GM20431 (cell line): Measurements from ENCODE around the gene ITPR2.
"Not testable (repeated sequence)": the region's sequence is repeated elsewhere in the genome, so short reads cannot be mapped to it uniquely, and the experiment has no call there.

Experiments
- in situ Hi-C: fragments of 300-500 bp; cut with MseI, MboI; formaldehyde crosslinking; loops from one replicate; pipeline ENCODE4 v1.15.0; 2020; ENCODE audit warnings: low sequenced_read_pairs; ENCODE audit not compliant: unreplicated experiment

ITPR2 gene

GRCh38 chr12:26445909-26446308, 387.1 kb downstream of the ITPR2 start:
- in situ Hi-C loops, result no loop called here

GRCh38 chr12:26443309-26443708, 389.7 kb downstream of the ITPR2 start:
- in situ Hi-C loops, result no loop called here

- in situ Hi-C loops, result no loop called here
Measured at GRCh38 chr12:26441434-26441833, 391.6 kb downstream of the ITPR2 start.

DNA sequence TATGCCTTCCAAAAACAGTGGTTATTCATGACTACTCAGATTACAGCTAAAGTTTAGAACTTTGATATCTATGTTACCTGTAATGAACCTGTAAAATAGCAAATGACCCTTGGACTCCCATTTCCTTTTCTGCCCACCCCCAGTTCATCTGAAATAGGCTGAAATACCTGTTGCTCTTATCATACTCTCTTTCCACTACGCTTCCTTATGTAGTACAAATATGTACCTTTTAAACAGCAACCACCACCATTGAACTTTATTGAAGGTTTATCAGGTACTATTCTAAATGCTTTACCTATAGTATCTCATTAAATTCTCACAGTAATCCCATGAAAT, 398.0 kb downstream of the ITPR2 start:
- in situ Hi-C loops, result no loop called here

- in situ Hi-C loops, result no loop called here
Measured at GRCh38 chr12:26434299-26435068, 398.5 kb downstream of the ITPR2 start.

- in situ Hi-C loops, result not testable (repeated sequence)
Measured at GRCh38 chr12:26433701-26434100, 399.3 kb downstream of the ITPR2 start.

DNA sequence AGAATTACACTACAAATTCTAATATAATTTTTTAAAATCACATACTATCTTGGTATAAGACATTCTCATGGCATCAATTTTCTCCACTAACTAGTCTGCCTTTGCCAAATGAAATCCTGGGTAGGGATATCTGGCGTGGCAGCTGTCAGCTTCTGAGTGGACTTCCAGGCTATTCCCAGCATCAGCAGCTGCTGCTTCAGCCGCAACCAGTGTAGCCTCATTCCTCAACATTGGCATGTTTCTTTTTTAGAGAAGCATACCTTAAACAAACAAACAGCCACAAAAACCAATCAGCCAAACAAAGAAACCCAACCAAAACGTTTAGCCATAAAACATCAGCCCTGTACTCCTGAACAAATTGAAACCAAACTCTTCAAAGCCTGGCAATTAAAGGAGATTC, 401.8 kb downstream of the ITPR2 start:
- in situ Hi-C loops, result no loop called here

DNA sequence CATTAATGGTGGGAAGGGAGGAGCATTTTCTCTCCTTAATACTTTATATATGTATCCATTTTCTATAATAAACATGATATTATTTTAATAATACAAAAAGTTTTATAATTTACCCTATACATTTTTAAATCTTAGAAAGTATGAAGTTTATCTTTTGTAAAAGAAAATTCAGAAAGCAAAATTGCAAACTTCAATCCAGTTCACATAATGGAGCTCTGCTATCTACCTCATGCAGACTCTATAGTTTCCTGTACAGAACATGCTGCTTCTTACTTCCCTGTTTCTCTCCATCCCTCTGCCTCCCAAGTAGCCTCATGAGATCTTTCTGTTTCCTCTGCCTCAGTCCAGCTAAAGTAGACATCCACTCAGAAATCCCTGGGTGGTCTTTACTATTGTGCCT, 402.4 kb downstream of the ITPR2 start:
- in situ Hi-C loops, result not testable (repeated sequence)

GRCh38 chr12:26429070-26429691, 403.8 kb downstream of the ITPR2 start:
- in situ Hi-C loops, result no loop called here

DNA sequence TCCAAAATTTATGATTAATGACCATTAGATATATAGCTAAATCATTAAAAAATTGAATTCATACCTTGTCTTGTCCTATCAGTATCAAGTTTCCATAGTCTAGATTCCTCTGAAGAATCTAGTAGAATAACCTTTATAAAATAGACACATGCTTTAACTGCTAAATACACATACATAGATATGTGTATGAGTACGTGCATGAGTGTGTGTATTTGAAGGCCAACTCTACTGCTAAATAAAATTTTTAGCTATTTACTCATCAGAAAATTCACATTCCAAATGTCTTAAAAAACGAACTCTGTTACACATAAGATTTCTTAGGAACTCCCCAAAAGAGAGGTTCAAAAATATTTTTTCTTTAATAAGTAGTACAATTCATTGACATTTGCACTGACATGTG, 404.6 kb downstream of the ITPR2 start:
- in situ Hi-C loops, result no loop called here

DNA sequence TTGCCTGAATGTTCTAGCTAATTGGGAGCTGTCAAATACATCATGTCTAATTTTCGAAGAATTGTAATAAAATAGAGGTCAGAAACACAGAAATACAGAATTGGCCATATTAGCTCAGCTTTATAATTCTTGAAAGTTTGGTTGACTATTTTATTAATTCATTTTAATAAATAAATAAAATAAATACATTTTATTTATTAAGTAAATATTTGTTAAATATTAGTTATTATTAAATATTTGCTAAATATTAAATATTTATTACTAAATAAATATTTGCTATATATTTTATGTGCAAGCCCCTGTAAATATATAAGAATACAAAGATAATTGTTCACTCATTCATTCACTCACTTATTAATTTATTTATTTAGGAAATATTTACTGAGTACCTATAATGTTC, 406.3 kb downstream of the ITPR2 start:
- in situ Hi-C loops, result no loop called here

DNA sequence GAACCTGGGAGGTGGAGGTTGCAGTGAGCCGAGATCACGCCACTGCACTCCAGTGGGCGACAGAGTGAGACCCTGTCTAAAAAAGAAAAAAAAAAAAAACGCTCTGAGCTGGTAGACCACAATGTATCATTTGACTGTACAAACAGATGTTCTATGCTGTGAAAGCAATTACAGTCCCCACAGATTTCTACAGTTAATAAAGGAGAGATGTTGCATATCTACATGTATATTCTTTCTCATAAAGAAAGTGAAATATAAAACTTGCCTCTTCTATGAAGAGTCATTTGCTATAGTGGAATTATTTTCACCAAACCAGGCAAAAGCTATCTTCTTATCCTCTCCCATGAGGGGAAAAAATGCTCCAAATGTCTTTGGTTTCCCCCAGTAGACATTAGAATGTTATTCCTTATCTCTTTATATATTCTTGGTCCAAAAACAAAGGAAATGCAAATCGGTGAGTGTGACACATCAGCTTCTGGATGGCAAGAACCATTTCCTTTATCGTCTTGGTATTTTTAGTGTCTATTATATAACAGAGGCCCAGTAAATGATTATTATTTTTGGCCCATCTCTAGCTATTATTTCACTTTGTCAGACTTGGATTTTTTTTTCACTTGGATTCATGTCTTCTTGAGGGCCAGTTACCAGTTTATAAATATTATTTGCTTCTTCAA, 407.3 kb downstream of the ITPR2 start:
- in situ Hi-C loops, result no loop called here

DNA sequence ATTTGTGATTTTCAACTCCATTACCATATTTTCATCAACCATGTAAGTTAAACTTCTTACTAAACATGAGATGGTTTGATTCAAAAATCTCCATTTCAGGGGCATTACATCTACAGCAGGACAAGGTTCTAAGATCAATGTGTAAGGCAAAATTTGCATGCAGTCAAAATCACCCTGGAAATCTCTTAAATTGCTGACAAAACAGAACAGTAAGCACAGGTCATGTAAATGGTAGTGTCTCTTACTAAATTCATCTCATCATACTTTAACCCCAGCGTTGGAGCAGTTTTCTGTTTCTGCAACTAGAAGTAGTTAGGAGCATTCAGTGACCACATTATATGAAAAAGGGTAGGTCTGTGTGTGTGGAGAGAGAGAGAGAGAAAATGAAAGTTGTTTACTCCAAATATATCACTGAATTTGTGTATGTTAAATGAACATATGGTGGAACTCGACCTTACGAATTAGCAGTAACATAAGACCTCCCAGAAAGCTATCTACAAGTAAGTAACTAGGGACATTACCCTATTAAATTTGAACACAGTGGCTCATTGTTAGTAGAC, 410.1 kb downstream of the ITPR2 start:
- in situ Hi-C loops, result no loop called here

- in situ Hi-C loops, result no loop called here
Measured at GRCh38 chr12:26416550-26416949, 416.4 kb downstream of the ITPR2 start.

DNA sequence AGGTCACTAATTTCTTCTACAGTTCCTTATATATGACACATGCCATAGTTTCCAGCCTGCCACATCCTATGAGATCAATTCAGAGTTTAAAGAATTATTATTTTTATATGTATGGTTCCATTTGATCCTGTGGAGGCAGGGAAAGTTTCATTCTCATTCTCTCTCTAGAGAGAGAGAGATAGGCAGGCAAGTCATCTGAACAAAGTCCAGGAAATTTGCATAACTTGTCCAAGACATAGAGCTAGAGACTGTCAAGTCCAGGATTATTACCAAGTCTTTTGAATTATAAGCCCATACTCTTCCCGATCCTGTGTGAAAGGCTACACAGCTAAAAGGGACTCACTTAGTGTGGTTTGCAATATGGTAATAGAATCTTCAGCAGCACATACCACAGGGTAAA, 422.3 kb downstream of the ITPR2 start:
- in situ Hi-C loops, result no loop called here

- in situ Hi-C loops, result no loop called here
Measured at GRCh38 chr12:26406813-26407212, 426.2 kb downstream of the ITPR2 start.

DNA sequence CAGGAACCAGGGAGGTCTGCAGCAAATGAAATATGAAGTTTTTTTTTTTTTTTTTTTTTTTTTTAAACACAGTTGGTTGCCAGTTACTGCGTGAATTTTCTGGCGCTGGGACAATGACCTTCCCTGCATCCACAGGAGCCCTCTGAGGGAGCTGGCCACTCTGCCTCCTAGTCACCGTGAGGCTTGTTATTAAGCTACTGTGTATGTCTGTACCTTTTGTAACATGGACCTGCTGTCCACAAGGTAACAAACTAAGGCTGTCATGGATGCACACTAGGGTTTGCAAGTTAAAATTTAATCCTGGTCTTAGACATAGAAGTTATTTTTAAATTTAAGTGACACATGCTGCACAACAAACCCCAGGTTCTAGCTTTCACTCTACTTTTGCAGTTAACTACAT, 426.6 kb downstream of the ITPR2 start:
- in situ Hi-C loops, result no loop called here

GRCh38 chr12:26403601-26404000, 429.4 kb downstream of the ITPR2 start:
- in situ Hi-C loops, result no loop called here

GRCh38 chr12:26402648-26403047, 430.3 kb downstream of the ITPR2 start:
- in situ Hi-C loops, result no loop called here

DNA sequence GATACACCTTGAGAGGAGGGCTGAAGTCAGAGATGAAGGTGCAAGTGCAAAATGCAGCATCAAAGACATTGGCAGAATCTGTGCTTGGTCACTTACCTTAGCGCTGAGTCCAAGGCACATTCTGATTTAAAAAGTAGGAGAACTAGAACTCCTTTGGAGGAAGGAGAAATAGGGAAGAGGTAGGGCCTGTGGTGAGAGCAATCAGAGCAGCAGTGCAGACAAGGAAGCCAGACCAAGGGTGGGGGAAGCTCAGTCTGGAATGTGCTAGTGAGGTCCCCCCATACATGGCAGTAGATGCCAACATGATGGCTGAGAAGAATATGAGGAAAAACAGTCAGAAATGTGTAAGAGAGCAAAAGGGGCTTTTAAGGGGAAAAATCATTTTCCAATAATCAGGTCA, 431.1 kb downstream of the ITPR2 start:
- in situ Hi-C loops, result no loop called here

GRCh38 chr12:26400627-26401026, 432.4 kb downstream of the ITPR2 start:
- in situ Hi-C loops, result no loop called here
